Fibroblast of the aortic adventitia (primary cell): Measurements from ENCODE around the gene RRAGB. TPM values are rescaled to one million over a fixed set of nuclear protein-coding genes. Genes with fewer than 3 reads are reported as not detected.
"Not testable (repeated sequence)": the region's sequence is repeated elsewhere in the genome, so short reads cannot be mapped to it uniquely, and the experiment has no call there.

Experiments
- DNase-seq: peaks from one replicate; pipeline ENCODE4 v3.0.0-alpha.2; 2010; ENCODE audit warnings: low read depth
- H3K4me3 ChIP-seq: 2 replicates; pipeline ENCODE4 v1.5.1; 2011; ENCODE audit warnings: low read depth, mild to moderate bottlenecking, control low read depth, low read length, moderate library complexity
- total RNA-seq: library from RNA; depleted of rRNA; stranded (reverse); fragments of >200 nt; gene quantifications from 2 replicates; pipeline ENCODE4 v1.2.3, GENCODE V29; 2012; ENCODE audit warnings: low replicate concordance
- TF ChIP-seq, protein P1 (sequence below): IDR thresholded peaks from 2 replicates; pipeline ENCODE4 v1.5.1; 2011; ENCODE audit warnings: mild to moderate bottlenecking, low read length, control low read depth, inconsistent platforms; ENCODE audit not compliant: insufficient read depth

Gene RRAGB, protein sequence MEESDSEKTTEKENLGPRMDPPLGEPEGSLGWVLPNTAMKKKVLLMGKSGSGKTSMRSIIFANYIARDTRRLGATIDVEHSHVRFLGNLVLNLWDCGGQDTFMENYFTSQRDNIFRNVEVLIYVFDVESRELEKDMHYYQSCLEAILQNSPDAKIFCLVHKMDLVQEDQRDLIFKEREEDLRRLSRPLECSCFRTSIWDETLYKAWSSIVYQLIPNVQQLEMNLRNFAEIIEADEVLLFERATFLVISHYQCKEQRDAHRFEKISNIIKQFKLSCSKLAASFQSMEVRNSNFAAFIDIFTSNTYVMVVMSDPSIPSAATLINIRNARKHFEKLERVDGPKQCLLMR
- 16.6 and 28.0 TPM in 2 replicates for total RNA-seq

DNA sequence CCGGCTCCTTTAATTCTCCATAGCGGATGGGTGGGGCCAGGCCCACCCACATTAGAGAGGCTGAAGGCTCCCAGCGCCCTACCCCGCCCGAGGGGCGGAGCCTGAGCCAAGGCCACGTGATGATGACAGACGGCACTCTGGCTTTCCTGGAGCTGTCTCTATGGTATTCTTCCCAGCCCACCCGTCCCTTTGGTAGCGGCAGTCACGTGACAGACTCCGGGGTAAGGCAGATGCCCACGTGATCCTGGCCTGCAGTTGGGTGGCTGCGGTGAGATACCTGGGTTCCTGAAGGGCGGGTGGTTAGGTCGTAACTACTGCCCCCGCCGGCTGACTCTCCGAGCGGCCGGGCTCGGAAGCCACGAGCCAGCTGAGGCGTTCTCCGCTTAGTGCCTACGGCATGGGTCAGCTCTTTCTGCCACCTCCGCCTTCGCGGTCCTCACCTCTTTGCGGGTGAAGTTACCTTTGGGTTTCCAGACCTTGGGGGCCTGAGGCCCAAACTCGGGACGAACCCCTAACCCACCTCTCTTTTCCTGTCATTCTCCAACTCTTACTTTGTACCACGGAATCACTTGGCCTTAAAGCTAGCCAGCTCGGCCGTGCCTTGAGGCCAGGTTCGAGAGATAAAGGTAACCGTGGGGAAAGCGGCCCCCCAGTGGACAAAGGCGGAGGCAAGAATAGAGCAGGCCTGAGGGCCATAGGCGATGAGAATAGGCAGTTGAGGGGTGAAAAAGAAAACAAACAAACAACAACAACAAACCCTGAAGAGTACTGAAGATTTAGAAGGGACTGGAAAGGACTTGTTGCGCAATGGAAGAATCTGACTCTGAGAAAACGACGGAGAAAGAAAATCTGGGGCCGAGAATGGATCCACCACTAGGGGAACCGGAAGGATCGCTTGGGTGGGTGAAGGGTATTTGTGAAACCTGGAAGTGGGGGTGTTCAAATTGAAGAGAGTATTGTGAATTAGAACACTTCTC is at the start of gene RRAGB:
RRAGB (plus strand) TSS at position 229 of the 977 bp plus-strand sequence; CDS start at position 808, 579 bp downstream.
- peak; percentile 93 for DNase-seq
- TF ChIP-seq, protein P1, sequence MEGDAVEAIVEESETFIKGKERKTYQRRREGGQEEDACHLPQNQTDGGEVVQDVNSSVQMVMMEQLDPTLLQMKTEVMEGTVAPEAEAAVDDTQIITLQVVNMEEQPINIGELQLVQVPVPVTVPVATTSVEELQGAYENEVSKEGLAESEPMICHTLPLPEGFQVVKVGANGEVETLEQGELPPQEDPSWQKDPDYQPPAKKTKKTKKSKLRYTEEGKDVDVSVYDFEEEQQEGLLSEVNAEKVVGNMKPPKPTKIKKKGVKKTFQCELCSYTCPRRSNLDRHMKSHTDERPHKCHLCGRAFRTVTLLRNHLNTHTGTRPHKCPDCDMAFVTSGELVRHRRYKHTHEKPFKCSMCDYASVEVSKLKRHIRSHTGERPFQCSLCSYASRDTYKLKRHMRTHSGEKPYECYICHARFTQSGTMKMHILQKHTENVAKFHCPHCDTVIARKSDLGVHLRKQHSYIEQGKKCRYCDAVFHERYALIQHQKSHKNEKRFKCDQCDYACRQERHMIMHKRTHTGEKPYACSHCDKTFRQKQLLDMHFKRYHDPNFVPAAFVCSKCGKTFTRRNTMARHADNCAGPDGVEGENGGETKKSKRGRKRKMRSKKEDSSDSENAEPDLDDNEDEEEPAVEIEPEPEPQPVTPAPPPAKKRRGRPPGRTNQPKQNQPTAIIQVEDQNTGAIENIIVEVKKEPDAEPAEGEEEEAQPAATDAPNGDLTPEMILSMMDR: peak; percentile 47

DNA sequence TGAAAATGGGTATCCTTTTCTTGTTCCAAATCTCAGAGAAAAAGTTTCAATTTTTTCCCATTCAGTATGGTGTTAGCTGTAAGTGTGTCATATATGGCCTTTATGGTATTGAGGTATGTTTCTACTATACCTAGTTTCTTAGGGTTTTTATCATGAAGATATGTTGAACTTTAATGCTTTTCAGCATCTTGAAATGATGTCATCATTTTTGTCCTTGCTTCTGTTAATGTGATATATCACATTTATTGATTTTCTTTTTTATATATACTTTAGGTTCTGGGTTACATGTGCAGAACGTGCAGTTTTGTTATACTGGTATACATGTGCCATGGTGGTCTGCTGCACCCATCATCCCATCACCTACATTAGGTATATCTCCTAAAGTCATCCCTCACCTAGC is 49.5 kb upstream of the RRAGB start:
- DNase-seq: no peak
- H3K4me3 ChIP-seq: no peak overlapping the region
- TF ChIP-seq, protein P1: no peak

More for the DNA sequence above, at the start of gene RRAGB:
- H3K4me3 ChIP-seq: peak within 1 kb of the TSS; percentile 80

DNA sequence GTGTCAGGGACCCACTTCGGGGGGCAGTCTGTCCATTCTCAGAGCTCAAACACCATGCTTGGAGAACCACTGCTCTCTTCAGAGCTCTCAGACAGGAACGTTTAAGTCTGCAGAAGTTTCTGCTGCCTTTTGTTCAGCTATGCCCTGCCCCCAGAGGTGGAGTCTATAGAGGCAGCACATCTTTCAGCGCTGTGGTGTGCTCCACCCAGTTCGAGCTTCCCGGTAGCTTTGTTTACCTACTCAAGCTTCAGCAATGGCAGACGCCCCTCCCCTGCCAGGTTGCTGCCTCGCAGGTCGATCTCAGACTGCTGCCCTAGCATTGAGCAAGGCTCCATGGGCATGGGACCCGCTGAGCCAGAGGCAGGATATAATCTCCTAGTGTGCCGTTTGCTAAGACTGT is 29.0 kb upstream of the RRAGB start:
- H3K4me3 ChIP-seq, DNase-seq: not testable (repeated sequence)

DNA sequence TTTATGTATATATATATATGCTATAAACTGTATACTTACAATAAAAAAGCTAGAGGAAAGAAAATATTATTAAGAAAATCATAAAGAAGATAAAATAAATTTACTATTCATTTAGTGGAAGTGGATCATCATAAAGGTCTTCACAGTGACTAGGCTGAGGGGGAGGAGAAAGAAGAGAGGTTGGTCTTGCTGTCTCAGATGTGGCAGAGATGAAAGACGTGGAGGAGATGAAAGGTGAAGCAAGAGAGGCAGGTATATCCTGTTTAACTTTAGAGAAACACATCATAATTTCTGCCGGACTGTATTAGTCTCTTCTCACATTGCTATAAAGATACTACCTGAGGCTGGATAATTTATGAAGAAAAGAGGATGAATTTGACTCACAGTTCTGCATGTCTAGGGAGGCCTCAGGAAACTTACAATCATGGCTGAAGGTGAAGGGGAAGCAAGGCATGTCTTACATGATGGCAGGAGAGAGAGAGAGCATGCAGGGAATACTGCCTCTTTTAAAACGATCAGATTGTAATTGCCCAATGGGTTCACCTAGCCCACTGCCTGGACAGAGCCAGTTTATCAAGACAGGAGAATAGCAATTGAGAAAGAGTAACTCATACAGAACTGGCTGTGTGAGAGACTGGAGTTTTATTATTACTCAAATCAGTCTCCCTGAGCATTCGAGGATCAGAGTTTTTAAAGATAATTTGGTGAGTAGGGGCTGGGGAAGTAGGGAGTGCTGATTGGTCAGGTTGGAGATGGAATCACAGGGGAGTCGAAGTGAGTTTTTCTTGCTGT is 22.1 kb upstream of the RRAGB start:
- H3K4me3 ChIP-seq: no peak overlapping the region
- no peak for DNase-seq
- TF ChIP-seq, protein P1: no peak

DNA sequence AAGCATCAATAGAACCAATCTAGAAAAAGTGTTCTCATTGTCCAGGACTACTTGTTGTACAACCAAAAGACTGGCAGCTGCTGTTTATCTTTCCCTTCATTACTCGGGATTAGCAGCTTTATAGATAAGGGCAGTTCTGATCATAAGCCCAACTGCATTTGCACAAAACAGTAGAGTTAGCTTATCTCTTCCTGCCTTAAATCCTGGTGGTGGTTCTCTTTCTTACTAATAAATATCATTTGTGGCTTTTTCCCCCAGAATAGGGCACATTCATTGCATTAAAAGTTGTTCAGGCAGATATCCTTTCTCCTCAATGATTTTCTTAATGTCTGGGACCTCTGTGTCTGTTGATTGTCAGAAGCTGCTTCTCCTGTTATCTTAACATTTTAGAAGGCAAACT is 20.2 kb upstream of the RRAGB start:
- no peak overlapping the region for H3K4me3 ChIP-seq
- TF ChIP-seq, protein P1: no peak
- DNase-seq: no peak

DNA sequence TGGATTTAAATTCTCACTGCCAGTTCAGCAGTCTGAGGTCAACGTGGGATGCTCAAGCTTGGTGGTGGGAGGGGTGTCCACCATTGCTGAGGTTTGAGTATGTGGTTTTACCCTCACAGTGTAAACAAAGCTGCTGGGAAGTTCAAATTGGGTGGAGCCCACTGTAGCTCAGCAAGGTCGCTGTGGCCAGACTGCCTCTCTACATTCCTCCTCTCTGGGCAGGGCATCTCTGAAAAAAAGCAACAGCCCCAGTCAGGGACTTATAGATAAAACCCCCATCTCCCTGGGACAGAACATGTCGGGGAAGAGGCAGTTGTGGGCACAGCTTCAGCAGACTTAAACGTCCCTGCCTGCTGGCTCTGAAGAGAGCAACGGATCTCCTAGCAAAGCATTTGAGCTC is 14.9 kb upstream of the RRAGB start:
- TF ChIP-seq, protein P1: no peak
- no peak for DNase-seq
- H3K4me3 ChIP-seq: no peak overlapping the region

DNA sequence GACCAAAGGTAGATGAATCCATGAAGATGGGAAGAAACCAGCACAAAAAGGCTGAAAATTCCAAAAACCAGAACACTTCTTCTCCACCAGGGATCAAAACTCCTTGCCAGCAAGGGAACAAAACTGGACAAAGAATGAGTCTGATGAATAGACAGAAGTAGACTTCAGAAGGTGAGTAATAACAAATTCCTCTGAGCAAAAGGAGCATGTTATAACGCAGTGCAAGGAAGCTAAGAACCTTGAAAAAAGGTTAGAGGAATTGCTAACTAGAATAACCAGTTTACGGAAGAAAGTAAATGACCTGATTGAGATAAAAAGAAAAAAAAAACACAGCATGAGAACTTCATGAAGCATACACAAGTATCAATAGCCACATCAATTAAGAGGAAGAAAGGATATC is 14.1 kb upstream of the RRAGB start:
- not testable (repeated sequence) for H3K4me3 ChIP-seq, DNase-seq

DNA sequence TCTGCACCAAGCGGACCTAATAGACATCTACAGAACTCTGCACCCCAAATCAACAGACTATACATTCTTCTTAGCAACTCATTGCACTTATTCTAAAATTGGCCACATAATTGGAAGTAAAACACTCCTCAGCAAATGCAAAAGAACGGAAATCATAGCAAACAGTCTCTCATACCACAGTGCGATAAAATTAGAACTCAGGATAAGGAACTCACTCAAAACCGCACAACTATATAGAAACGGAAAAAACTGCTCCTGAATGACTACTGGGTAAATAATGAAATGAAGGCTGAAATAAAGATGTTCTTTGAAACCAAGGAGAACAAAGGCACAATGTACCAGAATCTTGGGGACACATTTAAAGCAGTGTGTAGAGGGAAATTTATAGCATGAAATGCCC is 12.5 kb upstream of the RRAGB start:
- DNase-seq, H3K4me3 ChIP-seq: not testable (repeated sequence)
